Tibial nerve (tissue), 4 donors: ENCODE measurements around the gene TGFB1. TPM values are rescaled to one million over a fixed set of nuclear protein-coding genes. Genes with fewer than 3 reads are reported as not detected.

ENCODE experiments used
- DNase-seq, 2 donors: peaks; one replicate each; pipeline ENCODE4 v3.0.0-alpha.2; 2019; ENCODE audit warnings: low spot score in 2 of 2
- H3K27ac ChIP-seq, 4 donors: fragments of 200-600 bp; sonication (generic) in 3 of 4; one replicate each; pipeline ENCODE4 v1.5.1; 2017 to 2019; ENCODE audit warnings: mild to moderate bottlenecking in 1 of 4
- H3K27me3 ChIP-seq, 2 donors: fragments of 200-600 bp; sonication (generic) in 1 of 2; one replicate each; pipeline versions ENCODE4 v1.5.1 to v1.6.0; 2017 to 2019
- H3K36me3 ChIP-seq, 3 donors: fragments of 200-600 bp; sonication (generic); one replicate each; pipeline ENCODE4 v1.5.1; 2018 to 2019
- H3K4me1 ChIP-seq, 4 donors: fragments of 200-600 bp; sonication (generic) in 3 of 4; one replicate each; pipeline ENCODE4 v1.5.1; 2017 to 2019
- H3K4me3 ChIP-seq, 4 donors: fragments of 200-600 bp; sonication (generic) in 3 of 4; one replicate each; pipeline ENCODE4 v1.5.1; 2017 to 2019; ENCODE audit warnings: mild to moderate bottlenecking in 1 of 4, moderate library complexity in 1 of 4
- H3K9me3 ChIP-seq, 4 donors: fragments of 200-600 bp; sonication (generic) in 3 of 4; one replicate each; pipeline ENCODE4 v1.5.1; 2017 to 2019
- EP300 ChIP-seq, 2 donors: sonication (generic); formaldehyde crosslinking; IDR thresholded peaks; one replicate each; pipeline ENCODE4 v1.6.1; 2017; ENCODE audit warnings: antibody characterized with exemption in 2 of 2, mild to moderate bottlenecking in 1 of 2
- POLR2A ChIP-seq, 2 donors: fragments of 450-650 bp; IDR thresholded peaks; one replicate each; pipeline ENCODE4 v1.6.1; 2017; ENCODE audit warnings: antibody characterized with exemption in 2 of 2, mild to moderate bottlenecking in 2 of 2, moderate library complexity in 2 of 2
- WGBS, 2 donors: methylation state at CpG; one replicate each; pipeline ENCODE4 v1.1.5; 2018; 5-methylcytosine and 5-hydroxymethylcytosine counted together
- total RNA-seq, 4 donors: library from RNA; depleted of rRNA; stranded (reverse); fragments of >200 nt; gene quantifications; one replicate each; pipeline ENCODE4 v1.1.0, GENCODE V29; 2016
- TF ChIP-seq, protein P1 (sequence below), 5 experiments: fragments of 200-600 bp in 3 of 5; fragments of 450-650 bp in 2 of 5; sonication (generic) in 3 of 5; IDR thresholded peaks; one replicate each; pipeline ENCODE4 v1.5.1; 2016 to 2019; ENCODE audit warnings: antibody characterized with exemption in 5 of 5, mild to moderate bottlenecking in 3 of 5, moderate library complexity in 2 of 5

Gene TGFB1
- total RNA-seq, 4 donors from 2014 or later = 14.6 to 31.8 (median 23.9) TPM

DNA sequence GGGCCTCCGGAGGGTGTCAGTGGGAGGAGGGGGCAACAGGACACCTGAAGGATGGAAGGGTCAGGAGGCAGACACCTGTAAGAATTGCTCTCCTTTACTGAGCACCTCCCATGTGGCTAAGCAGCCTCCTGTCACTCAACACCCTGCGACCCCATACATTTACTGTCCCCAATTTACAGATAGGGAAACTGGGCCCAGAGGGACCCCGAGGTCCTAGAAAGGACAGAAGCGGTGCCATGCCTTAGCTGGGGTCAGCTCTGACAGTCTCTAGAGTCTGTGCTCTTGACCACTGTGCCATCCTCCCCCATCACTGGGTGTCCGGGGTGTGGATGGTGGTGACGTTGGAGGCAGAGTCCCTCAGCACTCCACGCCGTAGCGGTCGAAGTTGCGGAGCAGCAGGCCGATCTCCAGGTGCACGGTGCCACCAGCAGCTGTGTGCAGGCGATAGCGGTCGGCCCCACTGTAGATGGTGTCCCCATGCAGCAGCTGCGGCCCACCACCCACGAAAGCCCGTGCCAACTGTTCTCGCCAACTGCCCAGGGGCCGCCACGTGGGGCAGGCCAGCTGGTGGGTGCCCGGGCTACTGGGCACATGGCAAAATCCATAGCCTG lies 726 bp upstream of the TGFB1 start:
- TF ChIP-seq, protein P1, sequence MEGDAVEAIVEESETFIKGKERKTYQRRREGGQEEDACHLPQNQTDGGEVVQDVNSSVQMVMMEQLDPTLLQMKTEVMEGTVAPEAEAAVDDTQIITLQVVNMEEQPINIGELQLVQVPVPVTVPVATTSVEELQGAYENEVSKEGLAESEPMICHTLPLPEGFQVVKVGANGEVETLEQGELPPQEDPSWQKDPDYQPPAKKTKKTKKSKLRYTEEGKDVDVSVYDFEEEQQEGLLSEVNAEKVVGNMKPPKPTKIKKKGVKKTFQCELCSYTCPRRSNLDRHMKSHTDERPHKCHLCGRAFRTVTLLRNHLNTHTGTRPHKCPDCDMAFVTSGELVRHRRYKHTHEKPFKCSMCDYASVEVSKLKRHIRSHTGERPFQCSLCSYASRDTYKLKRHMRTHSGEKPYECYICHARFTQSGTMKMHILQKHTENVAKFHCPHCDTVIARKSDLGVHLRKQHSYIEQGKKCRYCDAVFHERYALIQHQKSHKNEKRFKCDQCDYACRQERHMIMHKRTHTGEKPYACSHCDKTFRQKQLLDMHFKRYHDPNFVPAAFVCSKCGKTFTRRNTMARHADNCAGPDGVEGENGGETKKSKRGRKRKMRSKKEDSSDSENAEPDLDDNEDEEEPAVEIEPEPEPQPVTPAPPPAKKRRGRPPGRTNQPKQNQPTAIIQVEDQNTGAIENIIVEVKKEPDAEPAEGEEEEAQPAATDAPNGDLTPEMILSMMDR (IDR thresholded peaks at IDR 0.05) = peak in 3 of 5 experiments; percentile 24 to 50 (median 35)
- no peak for TF ChIP-seq EP300 (IDR thresholded peaks at IDR 0.05)
- Histone ChIP-seq H3K27me3 (no peaks in the 10 kb centered on the region), H3K9me3 (no peaks in the 10 kb centered on the region), H3K4me3 (peak overlapping the region; percentile 60 to 88 (median 76)), H3K4me1 (peaks cover 0 to 51% (median 3%) of the 10 kb centered on the region in 4 donors), H3K27ac (peak overlapping the region; percentile 64 to 94 (median 80)), H3K36me3 (no peaks in the 10 kb centered on the region)
- DNase-seq = no peak
- 85% methylated on average over 17 to 23 of the region's 23 CpGs for WGBS, 2 donors

DNA sequence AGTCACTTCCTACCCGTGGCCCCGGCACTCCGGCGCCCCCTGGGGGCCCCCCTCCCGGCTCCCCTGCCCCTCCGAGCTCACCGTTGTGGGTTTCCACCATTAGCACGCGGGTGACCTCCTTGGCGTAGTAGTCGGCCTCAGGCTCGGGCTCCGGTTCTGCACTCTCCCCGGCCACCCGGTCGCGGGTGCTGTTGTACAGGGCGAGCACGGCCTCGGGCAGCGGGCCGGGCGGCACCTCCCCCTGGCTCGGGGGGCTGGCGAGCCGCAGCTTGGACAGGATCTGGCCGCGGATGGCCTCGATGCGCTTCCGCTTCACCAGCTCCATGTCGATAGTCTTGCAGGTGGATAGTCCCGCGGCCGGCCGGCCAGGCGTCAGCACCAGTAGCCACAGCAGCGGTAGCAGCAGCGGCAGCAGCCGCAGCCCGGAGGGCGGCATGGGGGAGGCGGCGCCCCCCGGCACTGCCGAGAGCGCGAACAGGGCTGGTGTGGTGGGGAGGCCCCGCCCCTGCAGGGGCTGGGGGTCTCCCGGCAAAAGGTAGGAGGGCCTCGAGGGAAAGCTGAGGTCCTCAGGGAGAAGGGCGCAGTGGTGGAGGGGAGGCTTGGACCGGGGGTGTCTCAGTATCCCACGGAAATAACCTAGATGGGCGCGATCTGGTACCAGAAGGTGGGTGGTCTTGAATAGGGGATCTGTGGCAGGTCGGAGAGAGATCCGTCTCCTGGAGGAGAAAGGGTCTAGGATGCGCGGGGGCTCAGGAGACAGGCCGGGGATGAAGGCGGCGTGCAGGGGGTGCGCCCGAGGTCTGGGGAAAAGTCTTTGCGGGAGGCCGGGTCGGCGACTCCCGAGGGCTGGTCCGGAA lies 885 bp downstream of the TGFB1 start:
- peaks cover 0 to 5% (median 0%) of the 10 kb centered on the region in 3 donors for H3K36me3 ChIP-seq
- H3K9me3 ChIP-seq = no peaks in the 10 kb centered on the region
- H3K4me3 ChIP-seq = peak overlapping the region; percentile 60 to 88 (median 76)
- peak overlapping the region; percentile 64 to 94 (median 80) for H3K27ac ChIP-seq
- WGBS, 2 donors = 1% methylated on average over 52 to 68 of the region's 71 CpGs
- peak; percentile 44 to 49 for DNase-seq
- TF ChIP-seq EP300 (IDR thresholded peaks at IDR 0.05) (no peak), POLR2A (IDR thresholded peaks at IDR 0.05) (no peak)
- TF ChIP-seq, protein P1 (IDR thresholded peaks at IDR 0.05) = peak in 4 of 5 experiments; percentile 27 to 52 (median 40)
- peaks cover 0 to 52% (median 3%) of the 10 kb centered on the region in 4 donors for H3K4me1 ChIP-seq
- H3K27me3 ChIP-seq = no peaks in the 10 kb centered on the region

DNA sequence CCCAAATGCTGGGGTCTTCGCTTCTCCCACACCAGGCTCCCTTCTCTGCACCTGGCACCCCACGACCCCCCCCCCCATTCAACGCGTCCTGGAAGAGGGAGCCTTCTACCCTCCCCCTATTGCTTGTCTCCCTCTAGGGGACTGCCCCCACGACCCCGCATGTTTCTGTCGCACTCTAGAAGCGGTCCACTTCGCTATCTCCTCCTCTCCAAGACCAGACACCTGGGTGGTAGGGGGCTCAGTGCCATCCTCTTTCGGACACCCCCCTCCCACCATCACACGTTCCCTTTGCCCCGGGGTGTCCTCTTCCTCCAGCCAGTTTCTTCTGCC lies 1.5 kb downstream of the TGFB1 start:
- Histone ChIP-seq H3K9me3 (no peaks in the 10 kb centered on the region), H3K27me3 (no peaks in the 10 kb centered on the region), H3K4me3 (peak overlapping the region; percentile 60 to 88 (median 76)), H3K36me3 (peaks cover 0 to 10% (median 0%) of the 10 kb centered on the region in 3 donors), H3K27ac (peak overlapping the region; percentile 25 to 94 (median 80)), H3K4me1 (peaks cover 0 to 52% (median 3%) of the 10 kb centered on the region in 4 donors)
- TF ChIP-seq POLR2A (IDR thresholded peaks at IDR 0.05) = no peak
- no peak for TF ChIP-seq EP300 (IDR thresholded peaks at IDR 0.05)
- TF ChIP-seq, protein P1 (IDR thresholded peaks at IDR 0.05) = no peak
- WGBS, 2 donors = 1 to 3% methylated on average over 12 of the region's 12 CpGs
- DNase-seq = no peak

DNA sequence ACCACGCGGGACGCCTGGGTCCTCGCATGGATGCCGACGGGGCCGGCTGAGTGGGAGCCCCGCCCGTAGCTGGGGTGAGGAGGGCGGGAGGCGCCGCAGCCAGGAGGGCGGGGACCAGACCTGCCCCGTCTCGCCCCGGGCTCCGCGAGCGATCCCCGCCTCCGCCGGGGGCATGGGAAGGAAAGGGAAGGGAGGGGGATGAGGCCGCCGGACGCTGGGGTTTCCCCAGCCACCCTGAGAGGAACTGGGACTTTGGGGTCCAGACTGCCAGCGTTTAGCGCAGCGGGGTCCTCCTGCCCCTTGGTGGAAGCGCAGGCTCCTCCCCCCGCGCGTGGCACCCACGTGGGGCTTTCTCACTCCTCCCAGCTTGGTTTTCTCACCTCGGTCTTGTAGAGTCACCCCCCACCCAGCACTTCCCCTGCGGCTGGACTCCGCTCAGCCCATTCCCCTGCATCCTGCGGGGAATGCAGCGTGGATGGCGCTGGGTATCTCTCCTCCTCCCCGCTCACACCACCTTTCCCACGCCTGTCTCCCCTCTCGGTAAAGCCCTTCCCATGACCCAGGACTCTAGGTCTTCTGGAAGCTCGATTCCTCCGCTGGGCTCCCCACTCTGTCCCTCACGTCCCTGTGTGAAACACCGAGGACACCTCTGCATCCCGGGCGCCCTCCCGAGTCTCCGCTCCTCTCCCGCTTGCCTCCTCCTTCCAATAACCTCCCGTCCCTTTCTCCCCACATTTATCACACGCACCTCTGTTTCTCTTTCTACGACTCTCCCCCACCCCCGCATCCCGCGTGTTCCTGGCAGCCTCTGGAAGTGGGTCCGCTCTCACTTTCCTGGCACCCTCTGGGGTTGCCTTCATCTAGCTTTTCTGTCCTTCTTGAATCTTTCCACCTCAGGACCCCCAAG lies 2.1 kb downstream of the TGFB1 start:
- WGBS, 2 donors = 0 to 1% methylated on average over 47 to 58 of the region's 58 CpGs
- Histone ChIP-seq H3K4me1 (peaks cover 0 to 52% (median 3%) of the 10 kb centered on the region in 4 donors), H3K36me3 (peaks cover 0 to 16% (median 0%) of the 10 kb centered on the region in 3 donors), H3K9me3 (no peaks in the 10 kb centered on the region), H3K27ac (peak overlapping the region; percentile 25 to 94 (median 80)), H3K27me3 (no peaks in the 10 kb centered on the region), H3K4me3 (peak overlapping the region; percentile 60 to 88 (median 76))
- TF ChIP-seq POLR2A (IDR thresholded peaks at IDR 0.05) = no peak
- TF ChIP-seq, protein P1 (IDR thresholded peaks at IDR 0.05) = no peak
- TF ChIP-seq EP300 (IDR thresholded peaks at IDR 0.05) = no peak
- peak in 1 of 2 donors; percentile 53 for DNase-seq
